HUES64 (cell line): Measurements from ENCODE around the gene ID3.

Experiments
- H3K27ac ChIP-seq: 2 replicates; pipeline ENCODE4 v1.7.0; 2013; ENCODE audit warnings: low read depth, low read length, inconsistent platforms
- H3K27me3 ChIP-seq: 2 replicates; pipeline ENCODE4 v1.6.1; 2013; ENCODE audit warnings: mild to moderate bottlenecking, low read length; ENCODE audit not compliant: insufficient read depth
- H3K36me3 ChIP-seq: 2 replicates; pipeline ENCODE4 v1.6.1; 2013; ENCODE audit warnings: mild to moderate bottlenecking, low read length; ENCODE audit not compliant: insufficient read depth
- H3K4me1 ChIP-seq: 2 replicates; pipeline ENCODE4 v1.6.1; 2013; ENCODE audit warnings: mild to moderate bottlenecking, low read length, moderate library complexity; ENCODE audit not compliant: insufficient read depth
- H3K4me3 ChIP-seq: 2 replicates; pipeline ENCODE4 v1.5.1; 2013; ENCODE audit warnings: mild to moderate bottlenecking, low read length, moderate library complexity
- H3K9ac ChIP-seq: 2 replicates; pipeline ENCODE4 v1.6.1; 2013; ENCODE audit warnings: mild to moderate bottlenecking, low read depth, low read length
- H3K9me3 ChIP-seq: 2 replicates; pipeline ENCODE4 v1.6.1; 2013; ENCODE audit warnings: low read depth, low read length; ENCODE audit not compliant: insufficient read depth
- WGBS: fragments of 150-250, 120-280 bp; methylation state at CpG from one replicate; pipeline ENCODE4 v1.1.7; 2013; ENCODE audit warnings: missing lambda C conversion rate; 5-methylcytosine and 5-hydroxymethylcytosine counted together

The ID3 gene

DNA sequence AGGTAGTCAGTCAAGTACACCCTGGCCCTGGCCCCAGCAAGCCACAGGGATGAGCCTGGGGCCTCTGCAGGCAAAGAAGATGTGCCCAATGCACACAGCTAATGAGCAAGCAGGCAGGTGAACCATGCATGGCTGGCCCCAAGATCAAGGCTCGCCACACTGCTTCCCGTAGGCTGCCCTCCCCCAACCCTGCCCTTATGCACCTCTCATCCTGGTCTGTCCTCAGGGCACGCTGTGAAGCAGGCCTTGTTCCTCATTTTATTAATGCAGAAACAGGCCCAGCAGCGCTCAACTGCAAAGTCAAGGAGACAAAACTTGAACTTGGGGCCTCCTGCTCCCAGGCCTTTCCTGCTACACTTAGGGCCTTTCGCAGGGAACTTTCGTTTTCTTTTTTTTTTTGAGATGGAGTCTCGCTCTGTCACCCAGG is 35.6 kb upstream of the ID3 start:
- H3K4me3 ChIP-seq: no peak overlapping the region
- H3K27me3 ChIP-seq: no peaks in the 10 kb centered on the region
- H3K9me3 ChIP-seq: no peaks in the 10 kb centered on the region
- peak overlapping the region; percentile 21; the same call in 1 of the 2 replicates for H3K27ac ChIP-seq
- H3K36me3 ChIP-seq: no peaks in the 10 kb centered on the region
- 77% methylated on average over 7 of the region's 7 CpGs for WGBS
- H3K4me1 ChIP-seq: peaks cover 38% of the 10 kb centered on the region
- H3K9ac ChIP-seq: no peak overlapping the region

DNA sequence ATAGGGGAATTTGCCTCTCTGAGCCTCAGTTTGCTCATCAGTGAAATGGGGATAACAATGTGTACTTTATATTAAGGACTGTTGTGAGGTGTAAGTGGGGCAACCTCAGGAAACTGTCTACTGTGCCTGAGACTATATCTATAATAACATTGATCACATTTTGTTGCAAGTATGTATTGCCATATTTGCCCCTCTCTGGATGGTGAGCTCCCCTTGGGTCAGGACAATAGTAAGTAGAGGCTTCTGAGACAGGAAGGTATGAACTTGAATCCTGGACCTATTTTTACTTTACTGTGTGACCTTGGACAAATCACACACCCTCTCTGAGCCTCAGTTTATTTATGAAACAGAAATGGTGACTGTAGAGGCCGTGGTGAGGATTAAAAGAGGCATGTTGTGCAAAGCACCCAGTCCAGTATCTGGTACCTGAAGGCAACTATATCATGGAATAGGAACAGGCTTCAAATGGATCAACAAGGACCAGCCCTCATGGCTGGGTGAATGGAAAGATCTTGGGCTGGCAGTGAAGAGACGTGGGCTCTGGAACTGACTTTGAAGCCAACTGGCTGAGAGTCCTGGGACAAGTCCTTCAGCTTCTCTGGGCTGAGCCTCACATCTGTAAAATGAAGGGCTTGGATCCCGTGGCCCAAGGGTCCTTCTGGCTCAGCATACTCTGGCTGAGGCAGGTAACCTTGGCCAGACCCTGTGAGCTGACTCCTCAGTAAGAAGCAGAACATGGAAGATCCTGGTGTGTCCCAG is 35.0 kb upstream of the ID3 start:
- H3K4me1 ChIP-seq: peaks cover 36% of the 10 kb centered on the region
- no peaks in the 10 kb centered on the region for H3K9me3 ChIP-seq
- peak overlapping the region; percentile 21; the same call in 1 of the 2 replicates for H3K27ac ChIP-seq
- no peaks in the 10 kb centered on the region for H3K36me3 ChIP-seq
- no peak overlapping the region for H3K9ac ChIP-seq
- WGBS: 89% methylated on average over 3 of the region's 3 CpGs
- no peak overlapping the region for H3K4me3 ChIP-seq
- no peaks in the 10 kb centered on the region for H3K27me3 ChIP-seq

DNA sequence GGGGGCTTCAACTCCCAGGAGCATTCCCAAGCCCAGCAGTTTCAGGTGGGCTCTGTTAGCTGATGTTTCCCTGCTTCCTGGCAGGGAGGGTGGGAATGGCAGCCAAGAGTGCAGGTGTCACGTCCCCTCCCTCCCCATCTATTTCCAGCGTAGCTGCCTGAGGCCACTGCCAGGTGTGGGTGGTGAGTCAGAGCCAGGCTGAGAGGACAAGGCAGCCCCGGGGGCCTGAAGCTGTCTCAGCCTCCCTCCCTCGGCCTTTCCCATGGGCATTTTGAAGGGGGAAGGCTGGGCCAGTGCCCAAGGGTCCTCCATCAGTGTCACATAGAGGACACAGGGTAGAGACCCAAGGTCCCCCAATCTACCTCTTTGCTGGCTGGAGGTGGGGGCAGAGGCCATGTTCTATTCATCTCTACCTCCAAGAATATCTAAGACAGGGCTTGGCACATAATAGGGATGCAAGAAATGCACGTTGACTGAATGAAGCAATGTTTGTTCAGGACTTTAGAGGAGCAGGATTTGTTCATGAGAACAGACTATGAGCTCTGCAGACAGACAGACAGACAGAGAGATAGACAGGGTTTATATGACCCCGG is 34.4 kb upstream of the ID3 start:
- H3K4me1 ChIP-seq: peaks cover 36% of the 10 kb centered on the region
- no peaks in the 10 kb centered on the region for H3K27me3 ChIP-seq
- no peaks in the 10 kb centered on the region for H3K9me3 ChIP-seq
- H3K4me3 ChIP-seq: no peak overlapping the region
- H3K9ac ChIP-seq: no peak overlapping the region
- H3K27ac ChIP-seq: no peak overlapping the region
- WGBS: 66% methylated on average over 5 of the region's 6 CpGs
- H3K36me3 ChIP-seq: no peaks in the 10 kb centered on the region

DNA sequence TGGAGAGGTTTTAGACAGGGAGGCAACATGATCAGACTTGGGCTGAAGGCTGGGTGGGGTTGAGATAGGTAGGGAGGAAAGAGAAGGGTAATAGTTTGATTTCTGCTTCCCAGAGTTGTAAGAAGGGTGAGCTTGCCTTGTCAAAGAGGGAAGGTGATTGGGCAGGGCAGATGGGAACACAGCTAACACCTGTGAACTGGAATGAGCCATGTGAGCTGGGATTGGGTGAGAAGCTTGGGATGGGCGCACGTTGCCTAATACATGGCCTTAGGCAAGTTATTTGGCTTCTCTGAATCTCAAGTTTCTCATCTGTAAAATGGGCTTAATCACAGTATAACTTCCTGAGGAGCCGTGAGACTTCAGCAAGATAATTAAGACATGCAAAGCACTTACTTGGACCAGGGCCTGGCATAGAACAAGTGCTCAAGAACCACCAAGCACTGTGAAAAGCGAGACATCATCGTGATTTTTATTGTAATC is 33.8 kb upstream of the ID3 start:
- Histone ChIP-seq H3K9me3 (no peaks in the 10 kb centered on the region), H3K9ac (no peak overlapping the region), H3K27me3 (no peaks in the 10 kb centered on the region), H3K36me3 (no peaks in the 10 kb centered on the region), H3K4me1 (peaks cover 34% of the 10 kb centered on the region), H3K27ac (no peak overlapping the region), H3K4me3 (no peak overlapping the region)
- 88% methylated on average over 5 of the region's 5 CpGs for WGBS

DNA sequence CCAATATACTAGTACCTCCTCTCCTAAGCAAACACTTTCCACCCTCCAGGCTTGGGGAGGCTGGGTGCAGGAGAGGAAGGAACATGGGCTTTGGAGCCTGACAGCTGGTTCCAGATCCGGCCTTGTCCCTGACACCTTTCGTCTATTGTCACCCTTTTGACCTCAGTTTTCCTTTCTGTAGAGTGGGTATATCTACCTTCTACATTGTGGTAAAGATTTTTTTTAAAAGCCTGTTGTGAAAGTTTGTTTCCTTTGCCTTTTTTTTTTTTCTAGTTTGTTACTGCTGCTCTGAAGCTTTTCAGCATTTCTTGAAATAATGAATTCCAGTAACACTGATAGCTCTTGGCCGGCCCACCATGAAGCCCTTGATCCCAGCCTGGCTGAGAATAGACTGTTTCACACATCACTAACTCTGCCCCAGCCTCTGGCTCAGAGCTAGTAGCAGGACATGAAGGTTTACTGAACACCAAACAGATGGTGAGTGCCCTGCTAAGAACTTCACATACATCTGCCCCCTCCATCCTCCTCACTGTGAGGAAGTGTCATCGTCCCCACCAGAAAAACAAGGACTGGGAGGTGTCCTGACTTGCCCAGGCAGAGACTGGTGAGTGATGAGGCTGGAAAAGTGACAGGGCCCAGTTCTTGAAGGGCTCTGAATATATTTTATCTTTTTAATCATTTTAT is 33.0 kb upstream of the ID3 start:
- Histone ChIP-seq H3K36me3 (no peaks in the 10 kb centered on the region), H3K9ac (no peak overlapping the region), H3K4me3 (no peak overlapping the region), H3K9me3 (no peaks in the 10 kb centered on the region), H3K27me3 (no peaks in the 10 kb centered on the region), H3K27ac (no peak overlapping the region), H3K4me1 (peaks cover 26% of the 10 kb centered on the region)
- WGBS: 95% methylated on average over 4 of the region's 4 CpGs

DNA sequence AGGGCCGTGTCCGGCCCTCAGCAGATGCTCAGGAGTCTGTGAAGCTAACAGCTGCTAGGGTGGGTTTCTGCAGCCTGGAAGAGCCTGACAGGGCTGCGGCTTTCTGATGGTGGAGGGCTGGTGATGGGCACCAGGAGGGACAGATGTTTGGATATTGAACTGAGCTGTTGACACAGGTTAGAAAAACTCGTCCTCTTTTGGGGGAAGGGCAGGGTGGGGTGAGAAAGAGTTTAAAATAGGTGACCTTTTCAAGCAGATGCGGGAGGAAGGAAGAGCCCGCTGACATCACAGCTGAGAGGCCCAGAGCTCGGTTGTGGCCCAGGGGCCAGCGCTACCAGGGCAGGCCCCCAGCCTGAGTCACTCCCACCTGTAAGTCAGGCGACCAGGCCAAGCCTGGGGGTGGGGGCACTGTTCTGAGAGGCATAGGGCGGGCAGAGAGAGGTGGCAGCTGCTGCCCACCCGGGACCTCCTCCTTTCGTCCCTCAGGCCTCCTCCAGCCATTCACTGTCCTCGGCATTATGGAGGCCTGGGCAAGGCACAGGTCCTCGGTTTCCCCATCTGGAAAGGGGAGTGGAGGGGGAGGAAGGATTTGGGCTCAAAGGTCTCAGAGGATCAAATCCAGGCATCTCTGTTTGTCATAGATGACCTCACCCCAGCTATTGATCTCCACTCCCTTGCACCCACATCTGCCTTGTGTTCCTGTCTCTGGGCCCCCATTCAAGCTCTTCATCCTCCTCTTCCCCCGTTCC is 32.3 kb upstream of the ID3 start:
- 78% methylated on average over 15 of the region's 15 CpGs for WGBS
- H3K9ac ChIP-seq: no peak overlapping the region
- no peaks in the 10 kb centered on the region for H3K27me3 ChIP-seq
- H3K4me3 ChIP-seq: no peak overlapping the region
- H3K36me3 ChIP-seq: no peaks in the 10 kb centered on the region
- no peak overlapping the region for H3K27ac ChIP-seq
- peaks cover 21% of the 10 kb centered on the region for H3K4me1 ChIP-seq
- no peaks in the 10 kb centered on the region for H3K9me3 ChIP-seq

DNA sequence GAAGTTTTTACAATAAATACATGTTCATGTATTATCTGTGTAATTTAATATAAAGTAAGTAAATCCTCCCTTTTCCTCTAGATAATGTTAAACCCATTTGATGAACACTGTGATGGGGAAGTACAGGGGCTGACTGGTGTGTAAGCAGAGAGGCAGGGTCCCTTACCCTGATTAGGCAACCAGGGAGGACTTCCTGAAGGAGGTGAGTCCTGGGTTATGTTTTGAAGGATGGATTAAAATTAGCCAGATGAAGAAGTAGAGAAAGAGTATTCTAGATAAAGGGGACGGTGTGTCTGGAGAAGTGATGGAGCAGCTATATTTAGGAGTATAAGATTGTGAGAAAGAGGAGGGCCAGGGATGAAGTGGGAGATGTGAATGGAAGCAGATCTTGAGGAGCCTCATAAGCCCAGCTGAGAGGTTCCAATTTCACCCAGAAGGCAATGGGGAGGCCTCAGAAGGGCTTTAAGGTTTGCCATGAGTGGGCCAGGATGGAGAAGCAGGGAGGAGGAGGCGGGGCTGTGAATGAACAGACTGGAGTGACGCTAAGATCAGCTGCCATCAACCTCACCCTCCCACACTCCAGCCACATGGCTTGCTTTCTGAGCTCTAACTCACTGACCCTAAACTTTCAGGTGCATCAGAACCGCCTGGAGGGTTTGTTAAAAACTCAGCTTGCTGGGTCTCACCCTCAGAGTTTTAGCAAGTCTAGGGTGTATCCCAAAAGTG is 30.9 kb upstream of the ID3 start:
- Histone ChIP-seq H3K9ac (no peak overlapping the region), H3K27ac (no peak overlapping the region), H3K27me3 (no peaks in the 10 kb centered on the region), H3K36me3 (no peaks in the 10 kb centered on the region), H3K4me1 (peaks cover 15% of the 10 kb centered on the region; the same call in 1 of the 2 replicates), H3K4me3 (no peak overlapping the region), H3K9me3 (no peaks in the 10 kb centered on the region)
- 77% methylated on average over 3 of the region's 4 CpGs for WGBS

DNA sequence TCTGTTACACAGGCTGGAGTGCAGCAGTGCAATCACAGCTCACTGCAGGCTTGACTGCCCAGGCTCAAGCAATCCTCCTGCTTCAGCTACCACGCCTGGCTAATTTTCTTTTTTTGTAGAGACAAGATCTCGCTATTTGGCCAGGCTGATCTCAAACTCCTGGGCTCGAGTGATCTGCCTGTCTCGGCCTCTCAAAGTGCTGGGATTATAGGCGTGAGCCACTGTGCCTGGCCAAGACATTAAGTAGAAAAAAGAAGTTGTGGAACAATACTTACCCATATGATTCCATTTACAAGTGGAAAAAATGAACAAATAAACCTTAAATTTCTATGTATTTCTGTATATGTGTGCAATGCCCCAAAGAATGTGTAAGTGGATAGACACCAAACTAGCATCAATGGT is 30.3 kb upstream of the ID3 start:
- Histone ChIP-seq H3K9me3 (no peaks in the 10 kb centered on the region), H3K4me1 (peaks cover 15% of the 10 kb centered on the region; the same call in 1 of the 2 replicates), H3K36me3 (no peaks in the 10 kb centered on the region), H3K27ac (no peak overlapping the region), H3K4me3 (no peak overlapping the region), H3K27me3 (no peaks in the 10 kb centered on the region), H3K9ac (no peak overlapping the region)
- WGBS: 82% methylated on average over 5 of the region's 5 CpGs

DNA sequence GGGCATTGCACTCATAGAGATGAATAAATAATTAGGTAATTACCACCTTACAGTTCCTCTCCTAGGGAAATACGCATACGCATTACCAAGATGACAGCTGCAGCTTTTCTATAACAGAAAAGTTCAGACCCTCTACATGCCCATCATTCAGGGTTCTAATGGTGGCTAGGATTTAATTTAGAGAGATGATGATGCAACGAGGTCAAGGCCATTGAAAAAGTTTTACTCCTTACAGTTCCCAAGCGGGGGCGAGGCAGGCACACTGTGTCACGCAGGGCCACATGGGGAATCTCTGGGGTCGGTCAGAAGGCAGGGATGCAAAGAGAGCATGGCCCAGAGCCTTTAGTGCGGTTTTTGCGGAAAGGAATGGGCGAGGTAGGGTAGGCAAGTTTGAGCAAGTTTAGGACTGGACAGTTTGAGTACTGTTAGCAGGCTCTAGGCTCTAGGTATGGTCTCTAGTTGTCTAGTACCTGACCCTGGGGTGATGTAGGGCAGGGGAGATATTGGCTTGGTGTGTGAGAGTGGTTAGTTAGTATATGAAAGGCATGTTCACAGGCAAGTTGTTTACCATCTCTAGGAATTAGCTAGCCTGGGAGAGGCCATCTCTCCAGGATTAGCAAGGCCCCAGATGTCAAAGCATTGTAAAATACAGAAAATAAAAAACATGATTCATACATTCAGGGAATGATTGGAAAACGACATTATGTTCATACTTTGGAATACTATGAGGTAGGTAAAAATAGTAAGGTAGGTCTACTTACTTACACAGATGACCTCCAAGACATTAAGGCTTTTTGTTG is 29.6 kb upstream of the ID3 start:
- Histone ChIP-seq H3K27ac (no peak overlapping the region), H3K36me3 (no peaks in the 10 kb centered on the region), H3K9ac (no peak overlapping the region), H3K4me1 (peaks cover 15% of the 10 kb centered on the region; the same call in 1 of the 2 replicates), H3K27me3 (no peaks in the 10 kb centered on the region), H3K4me3 (no peak overlapping the region), H3K9me3 (no peaks in the 10 kb centered on the region)
- 82% methylated on average over 10 of the region's 11 CpGs for WGBS
